ENCODE data around the gene PLXNA2. TPM values are rescaled to one million over a fixed set of nuclear protein-coding genes. Genes with fewer than 3 reads are reported as not detected.

Gene PLXNA2
- total RNA-seq, 1 donor from 2014 or later = 0.08 TPM

DNA sequence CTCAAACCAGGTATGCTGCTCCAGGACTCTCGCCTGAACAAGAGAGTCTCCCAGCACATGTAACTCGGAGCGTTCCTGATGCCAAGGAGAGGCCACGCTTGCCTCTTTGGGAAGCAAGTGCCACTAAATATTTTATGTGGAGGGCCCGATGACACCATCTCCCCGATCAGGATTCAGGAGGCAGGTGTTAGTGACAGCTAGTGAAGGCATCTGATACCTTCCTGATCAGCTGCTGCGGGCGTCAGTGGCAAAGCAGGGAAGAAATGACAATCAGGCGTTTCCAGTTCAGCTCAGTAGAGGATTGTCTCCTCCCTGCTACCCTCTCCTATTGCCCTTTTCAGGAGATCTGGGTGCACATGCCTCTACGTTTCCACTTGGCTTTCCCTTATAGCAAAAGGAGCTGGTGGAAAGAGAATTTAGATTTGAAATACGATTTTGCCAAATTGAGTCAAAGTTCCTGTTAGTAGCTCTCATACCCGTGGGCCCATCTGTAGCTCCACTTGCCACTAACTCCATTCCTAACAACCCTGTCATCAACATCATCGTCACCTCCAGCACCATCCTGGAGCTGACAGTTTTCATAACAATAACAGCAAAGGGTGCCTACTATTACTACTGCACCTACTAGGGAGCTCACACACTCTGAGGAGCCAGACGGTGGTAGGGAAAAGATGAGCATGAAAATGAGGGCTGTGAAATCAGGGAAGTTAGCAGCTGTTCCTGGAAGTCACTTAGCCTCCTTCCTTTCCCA lies 21.6 kb downstream of the PLXNA2 start:
- intact Hi-C loops (cut with micrococcal nuclease) = no loop called here
- DNase-seq (ENCODE audit: low spot score) = no peak
- Mint-ChIP-seq H3K9me3 (no peaks in the 10 kb centered on the region), H3K27me3 (ENCODE audit: insufficient read depth) (peaks cover 21% of the 10 kb centered on the region), H3K27ac (no peak overlapping the region), H3K4me3 (no peak overlapping the region), H3K4me1 (ENCODE audit: low read depth) (no peaks in the 10 kb centered on the region), H3K36me3 (ENCODE audit: low read depth) (no peaks in the 10 kb centered on the region)

DNA sequence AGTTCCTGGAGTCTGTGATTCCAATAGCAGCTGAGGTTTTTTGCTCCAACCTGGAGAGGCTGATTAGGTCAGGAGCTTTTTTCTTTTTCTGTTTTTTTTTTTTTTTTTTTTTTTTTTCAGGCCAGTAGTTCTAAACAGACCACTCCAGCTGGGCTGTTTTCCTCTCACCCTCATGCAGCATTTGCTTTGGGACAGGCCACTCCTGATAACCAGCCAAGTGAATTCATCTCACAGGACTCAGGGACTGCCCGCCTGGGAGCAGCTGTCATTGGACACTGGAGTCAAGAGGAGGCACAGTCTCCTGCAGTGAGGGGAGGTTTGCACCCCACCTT lies 22.9 kb downstream of the PLXNA2 start:
- DNase-seq (ENCODE audit: low spot score) = no peak
- Mint-ChIP-seq H3K9me3 (no peaks in the 10 kb centered on the region), H3K4me3 (no peak overlapping the region), H3K27me3 (ENCODE audit: insufficient read depth) (peaks cover 19% of the 10 kb centered on the region), H3K27ac (no peak overlapping the region), H3K36me3 (ENCODE audit: low read depth) (no peaks in the 10 kb centered on the region), H3K4me1 (ENCODE audit: low read depth) (no peaks in the 10 kb centered on the region)
- intact Hi-C loops (cut with micrococcal nuclease) = no loop called here

DNA sequence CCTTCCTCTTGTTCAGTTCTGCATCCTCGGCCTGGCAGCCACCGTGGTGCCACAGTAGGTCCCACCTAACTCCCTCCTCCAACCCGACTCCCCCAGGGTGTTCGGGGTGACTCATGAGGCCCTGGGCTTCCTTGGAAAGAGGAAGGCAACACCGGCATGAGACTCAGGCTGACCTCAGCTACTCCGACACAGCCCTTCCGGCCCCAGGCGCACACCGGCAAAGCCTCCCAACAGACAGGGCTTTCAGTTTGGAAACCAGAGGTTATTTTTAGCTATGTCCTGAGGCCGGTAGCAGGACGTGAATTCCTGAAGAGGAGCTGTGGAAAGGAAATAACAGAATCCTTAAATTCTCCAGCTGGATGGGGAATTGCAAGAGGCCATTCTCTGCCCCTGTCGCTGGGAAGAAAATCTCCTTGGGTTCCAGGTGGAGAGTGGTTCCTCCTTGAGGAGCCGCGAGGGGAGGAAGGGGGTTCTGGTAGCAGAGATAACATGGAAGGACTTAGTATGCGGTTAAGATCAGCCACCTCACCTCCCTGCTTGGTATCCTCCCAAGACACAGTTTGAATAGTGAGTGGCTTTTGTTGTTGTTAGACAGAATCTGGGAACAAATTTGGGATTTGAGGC lies 24.4 kb downstream of the PLXNA2 start:
- Mint-ChIP-seq H3K36me3 (ENCODE audit: low read depth) (no peaks in the 10 kb centered on the region), H3K4me1 (ENCODE audit: low read depth) (no peaks in the 10 kb centered on the region), H3K27ac (no peak overlapping the region), H3K9me3 (no peaks in the 10 kb centered on the region), H3K4me3 (no peak overlapping the region), H3K27me3 (ENCODE audit: insufficient read depth) (peaks cover 13% of the 10 kb centered on the region)
- DNase-seq (ENCODE audit: low spot score) = no peak
- intact Hi-C loops (cut with micrococcal nuclease) = no loop called here

DNA sequence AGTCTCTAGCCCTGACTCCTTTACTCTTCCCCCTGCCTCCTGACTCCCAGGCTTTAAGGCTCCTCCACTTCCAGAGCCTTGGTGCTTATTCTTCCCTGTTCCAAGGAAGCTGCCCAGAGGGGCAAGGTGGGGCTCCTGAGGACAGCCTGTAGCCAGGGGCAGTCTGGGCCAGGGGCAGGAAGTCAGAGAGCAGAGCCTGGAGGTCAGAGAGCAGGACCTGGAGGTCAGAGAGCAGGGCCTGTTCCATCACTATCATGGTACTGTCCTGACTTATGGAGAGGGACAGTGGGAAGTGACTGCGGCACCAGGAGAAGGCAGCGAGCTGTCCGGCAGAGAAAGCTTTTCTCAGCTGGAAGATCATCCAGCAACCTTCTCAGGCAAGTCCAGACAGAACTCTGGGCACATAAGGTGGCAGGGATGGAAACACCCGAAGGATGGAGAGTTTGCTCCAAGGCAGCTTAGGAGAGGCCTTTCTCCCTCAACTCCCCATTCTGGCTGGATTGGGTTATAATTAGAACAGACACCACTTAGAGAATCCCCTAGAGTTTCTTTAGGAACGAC lies 25.0 kb downstream of the PLXNA2 start:
- H3K27me3 Mint-ChIP-seq (ENCODE audit: insufficient read depth) = peaks cover 15% of the 10 kb centered on the region
- no peak overlapping the region for H3K27ac Mint-ChIP-seq
- H3K9me3 Mint-ChIP-seq = no peaks in the 10 kb centered on the region
- no peaks in the 10 kb centered on the region for H3K36me3 Mint-ChIP-seq (ENCODE audit: low read depth)
- H3K4me3 Mint-ChIP-seq = no peak overlapping the region
- no peak for DNase-seq (ENCODE audit: low spot score)
- H3K4me1 Mint-ChIP-seq (ENCODE audit: low read depth) = no peaks in the 10 kb centered on the region
- intact Hi-C loops (cut with micrococcal nuclease) = no loop called here

DNA sequence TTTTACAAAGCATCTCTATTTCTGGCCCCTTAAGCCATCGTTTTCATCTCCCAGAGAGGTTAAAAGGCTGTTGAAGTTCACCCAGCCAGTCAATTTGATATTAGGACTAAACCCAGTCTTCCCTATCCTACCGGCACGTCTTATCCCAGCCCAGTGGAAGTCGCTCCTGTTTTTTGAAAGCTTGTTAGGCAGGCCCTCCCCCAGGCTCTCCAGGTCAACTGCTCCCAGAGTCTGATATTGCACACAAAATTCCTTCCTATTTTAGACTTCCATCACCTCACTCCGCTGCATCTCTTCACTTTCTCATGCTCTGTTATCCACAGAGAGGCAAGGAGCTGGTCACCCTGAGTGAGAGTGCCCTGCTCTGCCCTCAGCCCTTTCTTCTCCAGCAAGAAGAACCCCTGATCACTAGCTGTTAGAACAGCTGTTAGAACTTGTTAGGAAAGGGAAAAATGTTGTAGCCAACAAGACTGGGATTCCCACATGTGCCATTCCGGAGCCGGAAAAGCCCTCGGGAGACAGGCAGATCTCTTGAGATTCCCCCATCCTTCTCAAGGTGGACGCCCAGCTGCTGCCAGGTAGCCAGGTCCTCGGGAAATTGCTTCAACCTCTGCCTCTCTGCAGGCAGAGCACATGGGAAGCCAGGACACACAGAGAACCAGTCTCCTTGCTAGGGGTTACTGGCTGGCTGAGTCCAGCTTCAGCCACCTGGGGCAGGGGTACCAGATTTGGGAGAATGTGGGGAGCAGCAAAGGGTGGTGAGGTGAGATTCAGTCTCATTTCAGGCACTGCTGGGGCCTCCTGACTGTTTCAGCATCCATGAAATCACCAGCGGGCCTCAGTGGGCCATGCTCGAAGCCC lies 25.7 kb downstream of the PLXNA2 start:
- peaks cover 15% of the 10 kb centered on the region for H3K27me3 Mint-ChIP-seq (ENCODE audit: insufficient read depth)

DNA sequence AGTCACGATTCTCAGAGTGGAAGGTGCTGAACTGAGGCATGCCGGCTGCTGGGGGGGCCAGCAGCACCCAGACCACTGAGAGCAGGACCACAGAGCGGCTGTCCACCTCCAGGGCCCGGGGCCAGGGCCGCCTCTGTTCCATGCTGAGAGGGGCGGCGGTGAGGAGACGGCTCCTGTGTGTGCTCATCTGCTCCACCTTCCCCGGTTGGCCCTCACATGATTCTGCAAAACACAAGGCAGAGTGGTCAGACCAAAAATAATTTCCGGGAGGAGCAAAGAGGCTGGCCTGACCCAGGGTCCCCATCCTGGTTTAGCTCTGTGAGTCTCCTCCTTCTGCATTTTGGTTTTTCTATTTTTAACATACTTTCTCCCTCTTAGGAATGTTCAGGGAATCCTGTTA lies 26.4 kb downstream of the PLXNA2 start:
- Mint-ChIP-seq H3K4me1 (ENCODE audit: low read depth) (no peaks in the 10 kb centered on the region), H3K4me3 (no peak overlapping the region), H3K36me3 (ENCODE audit: low read depth) (no peaks in the 10 kb centered on the region), H3K27ac (no peak overlapping the region), H3K9me3 (no peaks in the 10 kb centered on the region), H3K27me3 (ENCODE audit: insufficient read depth) (peaks cover 14% of the 10 kb centered on the region)
- no peak for DNase-seq (ENCODE audit: low spot score)
- intact Hi-C loops (cut with micrococcal nuclease) = no loop called here

More for the DNA sequence above, 25.7 kb downstream of the PLXNA2 start:
- no peaks in the 10 kb centered on the region for H3K9me3 Mint-ChIP-seq
- no peak for DNase-seq (ENCODE audit: low spot score)
- no peaks in the 10 kb centered on the region for H3K36me3 Mint-ChIP-seq (ENCODE audit: low read depth)
- no peak overlapping the region for H3K4me3 Mint-ChIP-seq
- no peak overlapping the region for H3K27ac Mint-ChIP-seq
- H3K4me1 Mint-ChIP-seq (ENCODE audit: low read depth) = no peaks in the 10 kb centered on the region
- intact Hi-C loops (cut with micrococcal nuclease) = no loop called here

DNA sequence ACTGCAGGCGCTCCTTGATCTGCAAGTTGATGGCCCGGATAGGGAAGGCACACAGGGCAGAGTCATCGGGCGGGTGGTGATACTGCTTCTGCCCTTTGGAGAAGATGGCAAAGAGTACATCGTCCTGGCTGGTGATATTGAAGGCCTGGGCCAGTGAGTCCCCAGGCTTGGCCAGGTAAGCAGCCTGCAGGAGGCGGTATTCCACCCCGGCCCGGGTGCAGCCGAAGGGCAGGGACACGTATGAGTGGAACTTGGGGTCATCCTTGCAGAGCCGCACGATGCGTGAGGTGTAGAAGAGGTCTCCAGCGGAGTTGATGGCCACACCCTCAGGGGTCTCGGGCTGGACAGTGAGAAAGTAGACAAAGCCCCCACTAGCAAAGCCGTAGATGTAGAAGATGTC lies 27.4 kb downstream of the PLXNA2 start:
- no peaks in the 10 kb centered on the region for H3K36me3 Mint-ChIP-seq (ENCODE audit: low read depth)
- peaks cover 12% of the 10 kb centered on the region for H3K27me3 Mint-ChIP-seq (ENCODE audit: insufficient read depth)
- no peak overlapping the region for H3K27ac Mint-ChIP-seq
- no peak overlapping the region for H3K4me3 Mint-ChIP-seq
- intact Hi-C loops (cut with micrococcal nuclease) = no loop called here
- DNase-seq (ENCODE audit: low spot score) = no peak
- no peaks in the 10 kb centered on the region for H3K4me1 Mint-ChIP-seq (ENCODE audit: low read depth)
- H3K9me3 Mint-ChIP-seq = no peaks in the 10 kb centered on the region

DNA sequence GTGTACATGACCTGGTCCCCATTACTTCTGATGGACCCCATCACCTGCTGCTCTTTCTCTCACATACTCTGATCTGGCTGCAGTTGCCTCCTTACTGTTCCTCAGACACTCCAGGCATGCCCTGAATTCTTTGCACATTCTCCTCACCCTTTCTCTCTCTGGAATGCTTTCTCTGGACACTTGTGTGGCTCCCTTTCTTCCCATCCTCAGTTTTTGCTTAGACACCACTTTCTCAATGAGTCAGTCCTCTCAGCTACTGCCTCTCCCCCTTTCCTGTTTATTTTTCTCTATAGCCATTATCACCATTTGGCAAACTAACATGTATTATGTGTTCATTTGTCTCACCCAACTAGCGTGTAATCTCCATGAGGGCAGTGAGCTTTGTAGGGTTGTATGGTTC lies 28.1 kb downstream of the PLXNA2 start:
- Mint-ChIP-seq H3K27me3 (ENCODE audit: insufficient read depth) (peaks cover 14% of the 10 kb centered on the region), H3K9me3 (no peaks in the 10 kb centered on the region)

DNA sequence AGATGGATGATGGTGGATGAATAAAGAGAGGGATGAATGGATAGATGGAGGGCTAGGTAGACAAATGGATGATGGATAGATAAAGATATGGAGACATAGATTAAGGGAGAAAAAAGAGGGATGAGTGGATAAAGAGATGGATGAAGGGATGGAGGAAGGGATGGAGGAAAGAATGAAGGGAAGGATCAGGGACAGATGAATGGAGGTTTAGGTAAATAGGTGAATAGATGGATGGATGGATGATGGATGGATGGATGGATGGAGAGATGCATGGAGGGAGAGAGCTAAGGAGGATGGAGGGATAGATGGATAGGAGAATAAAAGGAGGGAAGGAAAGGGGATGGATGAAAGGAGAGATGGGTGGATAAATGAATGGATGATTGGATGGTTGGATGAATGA lies 28.8 kb downstream of the PLXNA2 start:
- H3K27me3 Mint-ChIP-seq (ENCODE audit: insufficient read depth) = peaks cover 13% of the 10 kb centered on the region
- H3K27ac Mint-ChIP-seq = no peak overlapping the region
- no peaks in the 10 kb centered on the region for H3K36me3 Mint-ChIP-seq (ENCODE audit: low read depth)
- no peaks in the 10 kb centered on the region for H3K4me1 Mint-ChIP-seq (ENCODE audit: low read depth)
- DNase-seq (ENCODE audit: low spot score) = no peak
- H3K4me3 Mint-ChIP-seq = no peak overlapping the region
- H3K9me3 Mint-ChIP-seq = no peaks in the 10 kb centered on the region
- intact Hi-C loops (cut with micrococcal nuclease) = no loop called here

More for the DNA sequence above, 28.1 kb downstream of the PLXNA2 start:
- no peak overlapping the region for H3K27ac Mint-ChIP-seq
- H3K4me3 Mint-ChIP-seq = no peak overlapping the region
- intact Hi-C loops (cut with micrococcal nuclease) = no loop called here
- H3K4me1 Mint-ChIP-seq (ENCODE audit: low read depth) = no peaks in the 10 kb centered on the region
- H3K36me3 Mint-ChIP-seq (ENCODE audit: low read depth) = no peaks in the 10 kb centered on the region
- DNase-seq (ENCODE audit: low spot score) = no peak

DNA sequence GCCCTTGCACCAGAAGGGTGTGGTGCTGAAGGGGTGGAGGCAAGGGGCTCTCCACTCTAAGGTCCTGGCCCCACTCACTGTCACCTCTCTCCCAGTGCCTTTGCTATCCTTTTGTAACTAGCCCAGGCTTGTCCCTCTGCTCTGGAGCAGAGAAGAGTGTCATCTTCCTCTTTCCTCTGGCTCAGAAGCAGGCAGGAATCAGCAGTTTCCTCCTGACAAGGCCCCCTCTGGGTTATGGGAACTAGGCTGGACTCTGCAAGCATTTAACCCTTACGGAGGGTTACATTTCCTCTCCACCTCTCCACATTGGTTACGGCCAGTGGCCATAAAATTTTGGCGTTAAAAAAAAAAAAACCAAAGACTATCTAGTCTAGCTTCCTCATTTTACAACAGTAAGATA lies 30.4 kb downstream of the PLXNA2 start:
- intact Hi-C loops (cut with micrococcal nuclease) = no loop called here
- H3K27ac Mint-ChIP-seq = no peak overlapping the region

DNA sequence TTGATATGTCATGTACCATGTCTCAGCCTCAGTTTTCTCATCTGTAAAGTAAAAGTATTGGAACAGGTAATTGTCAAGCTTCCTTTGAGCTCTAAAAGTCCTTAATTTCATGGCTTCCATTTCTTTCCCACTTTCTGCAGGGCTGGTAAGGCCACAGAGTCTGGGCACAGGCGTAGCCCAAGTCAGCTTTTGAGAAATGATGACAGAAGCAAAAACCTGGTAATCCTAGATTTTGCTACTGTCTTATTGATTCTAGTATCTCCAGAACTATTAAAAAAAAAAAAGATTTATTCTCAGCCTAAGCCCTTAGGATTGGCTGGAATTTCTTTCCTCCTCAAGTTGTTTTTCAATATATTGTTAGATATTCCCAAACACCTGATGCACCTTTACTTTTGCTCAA lies 31.3 kb downstream of the PLXNA2 start:
- H3K4me3 Mint-ChIP-seq = no peak overlapping the region
- no peak for DNase-seq (ENCODE audit: low spot score)
- no peak overlapping the region for H3K27ac Mint-ChIP-seq
- H3K4me1 Mint-ChIP-seq (ENCODE audit: low read depth) = no peaks in the 10 kb centered on the region
- no peaks in the 10 kb centered on the region for H3K36me3 Mint-ChIP-seq (ENCODE audit: low read depth)
- intact Hi-C loops (cut with micrococcal nuclease) = no loop called here
- peaks cover 4% of the 10 kb centered on the region for H3K27me3 Mint-ChIP-seq (ENCODE audit: insufficient read depth)
- no peaks in the 10 kb centered on the region for H3K9me3 Mint-ChIP-seq

More for the DNA sequence above, 30.4 kb downstream of the PLXNA2 start:
- Mint-ChIP-seq H3K36me3 (ENCODE audit: low read depth) (no peaks in the 10 kb centered on the region), H3K9me3 (no peaks in the 10 kb centered on the region), H3K27me3 (ENCODE audit: insufficient read depth) (peaks cover 8% of the 10 kb centered on the region), H3K4me1 (ENCODE audit: low read depth) (no peaks in the 10 kb centered on the region), H3K4me3 (no peak overlapping the region)
- DNase-seq (ENCODE audit: low spot score) = no peak

DNA sequence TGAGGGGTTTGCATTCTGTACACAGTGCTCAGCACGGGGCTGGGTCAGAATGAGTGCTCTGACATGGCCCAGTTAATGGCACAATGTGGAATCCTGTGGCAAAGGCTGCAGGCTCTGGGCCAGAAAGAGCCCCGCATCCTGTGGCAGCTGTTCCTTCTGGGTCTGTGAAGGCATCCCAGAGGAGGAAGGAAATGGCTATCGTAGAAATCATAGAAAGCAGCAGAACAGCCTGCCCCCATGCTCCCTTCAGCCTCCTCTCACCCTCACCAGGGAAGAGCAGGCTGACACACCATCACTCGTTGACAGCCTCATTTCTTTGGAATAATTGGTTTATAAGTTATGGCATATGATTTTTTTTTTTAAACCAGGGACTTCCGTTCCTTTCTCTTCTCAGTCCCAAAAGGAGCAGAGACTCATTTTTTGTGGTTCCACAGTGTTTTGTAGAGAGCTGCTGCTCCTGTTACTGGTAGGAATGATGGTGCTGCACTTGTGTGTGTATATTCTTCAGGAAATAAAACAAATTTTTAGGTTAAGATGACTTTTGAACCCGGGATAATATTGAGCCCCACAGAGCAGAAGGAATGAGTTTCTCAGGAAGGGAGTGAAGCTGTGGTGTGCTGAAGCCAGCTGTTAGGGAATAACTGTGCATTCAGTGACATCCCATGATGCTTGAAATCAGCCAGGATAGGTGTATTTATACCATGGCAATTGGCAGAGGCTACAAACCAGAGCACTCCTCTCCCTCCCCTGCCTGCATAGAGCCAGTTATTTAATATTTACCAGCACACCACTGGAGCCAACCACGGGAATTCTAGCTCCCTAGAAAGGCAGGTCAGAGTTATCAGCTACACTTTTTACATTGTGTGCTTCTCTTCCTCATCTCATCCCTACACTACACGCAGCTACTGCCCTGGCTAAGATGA lies 32.0 kb downstream of the PLXNA2 start:
- Mint-ChIP-seq H3K27ac (no peak overlapping the region), H3K4me3 (no peak overlapping the region), H3K36me3 (ENCODE audit: low read depth) (no peaks in the 10 kb centered on the region), H3K9me3 (no peaks in the 10 kb centered on the region), H3K27me3 (ENCODE audit: insufficient read depth) (peaks cover 4% of the 10 kb centered on the region), H3K4me1 (ENCODE audit: low read depth) (no peaks in the 10 kb centered on the region)
- intact Hi-C loops (cut with micrococcal nuclease) = no loop called here
- no peak for DNase-seq (ENCODE audit: low spot score)

All from activated T-helper 1 cell treated with anti-CD3 and anti-CD28 coated beads, Interleukin-12 subunit alpha, Interleukin-12 subunit beta, Interleukin-2, Interleukin-4 antibody, amounts not matched to agents 30 ng/mL and 10 ng/mL and 1 ng/mL, durations not matched to agents 14 hours and 24 hours and 36 hours (primary cell).